ENCODE data around the gene TBL3. TPM values are rescaled to one million over a fixed set of nuclear protein-coding genes. Genes with fewer than 3 reads are reported as not detected.
A peak's percentile ranks its signal among the peaks of the same experiment; 100 is the strongest.

TBL3 gene
- total and polyA plus RNA-seq, 11 donors: 19.3 to 68.7 (median 22.0) TPM

- Histone ChIP-seq H3K27me3 (peaks cover 11 to 39% (median 30%) of the 10 kb centered on the region in 9 donors), H3K9me3 (no peaks in the 10 kb centered on the region), H3K4me1 (peaks cover 5 to 36% (median 18%) of the 10 kb centered on the region in 12 donors), H3K27ac (no peak overlapping the region), H3K4me3 (peak overlapping the region in 7 of 12 donors; percentile 13 to 59 (median 30)), H3K36me3 (peaks cover 0 to 18% (median 11%) of the 10 kb centered on the region in 9 donors)
- DNase-seq (no peak), ATAC-seq (no peak)
- WGBS, 4 donors: 4 to 6% (median 5%) methylated on average over 42 to 50 of the region's 50 CpGs
- intact Hi-C loops (cut with DNase I): loop anchor here in 1 of 10 donors (10.0 kb wide), 1 partner anchor 126 kb away; no protein-coding TSS in a partner anchor
- TF ChIP-seq, protein P1, sequence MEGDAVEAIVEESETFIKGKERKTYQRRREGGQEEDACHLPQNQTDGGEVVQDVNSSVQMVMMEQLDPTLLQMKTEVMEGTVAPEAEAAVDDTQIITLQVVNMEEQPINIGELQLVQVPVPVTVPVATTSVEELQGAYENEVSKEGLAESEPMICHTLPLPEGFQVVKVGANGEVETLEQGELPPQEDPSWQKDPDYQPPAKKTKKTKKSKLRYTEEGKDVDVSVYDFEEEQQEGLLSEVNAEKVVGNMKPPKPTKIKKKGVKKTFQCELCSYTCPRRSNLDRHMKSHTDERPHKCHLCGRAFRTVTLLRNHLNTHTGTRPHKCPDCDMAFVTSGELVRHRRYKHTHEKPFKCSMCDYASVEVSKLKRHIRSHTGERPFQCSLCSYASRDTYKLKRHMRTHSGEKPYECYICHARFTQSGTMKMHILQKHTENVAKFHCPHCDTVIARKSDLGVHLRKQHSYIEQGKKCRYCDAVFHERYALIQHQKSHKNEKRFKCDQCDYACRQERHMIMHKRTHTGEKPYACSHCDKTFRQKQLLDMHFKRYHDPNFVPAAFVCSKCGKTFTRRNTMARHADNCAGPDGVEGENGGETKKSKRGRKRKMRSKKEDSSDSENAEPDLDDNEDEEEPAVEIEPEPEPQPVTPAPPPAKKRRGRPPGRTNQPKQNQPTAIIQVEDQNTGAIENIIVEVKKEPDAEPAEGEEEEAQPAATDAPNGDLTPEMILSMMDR (IDR thresholded peaks at IDR 0.05): no peak
- no peak for TF ChIP-seq POLR2A (IDR thresholded peaks at IDR 0.05)
These were observed 18.7 kb downstream of the TBL3 start for GRCh38 chr16:1990351-1991134.

- H3K27ac ChIP-seq: no peak overlapping the region
These were observed 19.3 kb downstream of the TBL3 start for GRCh38 chr16:1991135-1991551.

DNA sequence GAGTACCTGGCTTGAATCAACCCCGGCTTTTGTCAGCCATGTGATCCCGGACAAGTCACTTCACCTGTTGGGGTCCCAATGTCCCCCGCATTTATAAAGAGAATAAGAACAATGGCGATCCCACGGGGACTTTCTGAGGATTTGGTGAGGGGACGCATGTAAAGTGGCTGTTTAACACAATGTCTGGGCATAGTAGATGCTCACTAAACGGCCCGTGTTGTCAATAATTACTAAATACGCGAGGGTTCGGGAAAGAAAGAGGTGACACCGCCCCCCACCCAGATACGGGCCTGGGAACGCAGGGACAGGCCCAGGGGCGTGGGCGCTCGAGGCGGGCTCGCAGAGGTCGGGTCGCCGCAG, 19.7 kb downstream of the TBL3 start:
- ATAC-seq: peak in 1 of 4 donors; percentile 4
- intact Hi-C loops (cut with DNase I): loop anchor here in 1 of 10 donors (10.0 kb wide), 1 partner anchor 127 kb away; no protein-coding TSS in a partner anchor
- H3K36me3 ChIP-seq: peaks cover 0 to 8% (median 1%) of the 10 kb centered on the region in 9 donors
- peak overlapping the region in 11 of 12 donors; percentile 6 to 60 (median 47) for H3K4me3 ChIP-seq
- peaks cover 11 to 39% (median 30%) of the 10 kb centered on the region in 9 donors for H3K27me3 ChIP-seq
- TF ChIP-seq, protein P1 (IDR thresholded peaks at IDR 0.05): no peak
- TF ChIP-seq POLR2A (IDR thresholded peaks at IDR 0.05): no peak
- no peak for DNase-seq
- no peaks in the 10 kb centered on the region for H3K9me3 ChIP-seq
- peaks cover 5 to 36% (median 18%) of the 10 kb centered on the region in 12 donors for H3K4me1 ChIP-seq
- peak overlapping the region in 4 of 12 donors; percentile 14 to 76 (median 38) for H3K27ac ChIP-seq
- WGBS, 4 donors: 11 to 19% (median 14%) methylated on average over 21 to 22 of the region's 22 CpGs

More at GRCh38 chr16:1991135-1991551, 19.3 kb downstream of the TBL3 start:
- no peaks in the 10 kb centered on the region for H3K9me3 ChIP-seq
- ATAC-seq (no peak), DNase-seq (no peak)
- TF ChIP-seq, protein P1 (IDR thresholded peaks at IDR 0.05): no peak
- no peak for TF ChIP-seq POLR2A (IDR thresholded peaks at IDR 0.05)
- WGBS, 4 donors: 11 to 13% (median 12%) methylated on average over 12 to 18 of the region's 18 CpGs
- H3K4me1 ChIP-seq: peaks cover 5 to 36% (median 18%) of the 10 kb centered on the region in 12 donors
- H3K4me3 ChIP-seq: peak overlapping the region in 4 of 12 donors; percentile 39 to 59 (median 50)
- intact Hi-C loops (cut with DNase I): loop anchor here in 1 of 10 donors (10.0 kb wide), 1 partner anchor 126 kb away; no protein-coding TSS in a partner anchor
- peaks cover 11 to 39% (median 30%) of the 10 kb centered on the region in 9 donors for H3K27me3 ChIP-seq
- H3K36me3 ChIP-seq: peaks cover 0 to 12% (median 5%) of the 10 kb centered on the region in 9 donors

All from heart left ventricle (tissue), 16 donors.